Kidney (tissue), 14 donors: ENCODE results near the gene BSPRY. TPM values are rescaled to one million over a fixed set of nuclear protein-coding genes. Genes with fewer than 3 reads are reported as not detected.

Experiments used
- DNase-seq, 5 donors: peaks; one replicate each; pipeline ENCODE4 v3.0.0-alpha.2; 2013 to 2020
- FAIRE-seq: peaks from 2 replicates; lab custom pipeline; 2012; peaks lifted over from hg19 to GRCh38; lab: Jason Lieb, UNC
- H3K27ac ChIP-seq, 2 donors: one replicate each; pipeline ENCODE4 v1.7.0; 2013; ENCODE audit warnings: low read depth in 2 of 2, low read length in 2 of 2, inconsistent platforms in 1 of 2
- H3K27me3 ChIP-seq: one replicate; pipeline ENCODE4 v1.7.1; 2013; ENCODE audit warnings: low read length, inconsistent platforms; ENCODE audit not compliant: control insufficient read depth, insufficient read depth
- H3K36me3 ChIP-seq, 3 donors: one replicate each; pipeline versions ENCODE4 v1.7.0 to v1.7.1; 2013; ENCODE audit warnings: low read length in 3 of 3, control low read depth in 1 of 3, inconsistent platforms in 1 of 3; ENCODE audit not compliant: insufficient read depth in 3 of 3, control insufficient read depth in 2 of 3
- H3K4me1 ChIP-seq, 3 donors: one replicate each; pipeline versions ENCODE4 v1.7.0 to v1.7.1; 2013; ENCODE audit warnings: low read length in 3 of 3, inconsistent platforms in 1 of 3, low read depth in 1 of 3; ENCODE audit not compliant: control insufficient read depth in 2 of 3, insufficient read depth in 2 of 3
- H3K4me3 ChIP-seq, 3 donors: one replicate each; pipeline versions ENCODE4 v1.7.0 to v1.8.1; 2013; ENCODE audit warnings: low read length in 3 of 3, control low read depth in 1 of 3, inconsistent platforms in 1 of 3
- H3K9ac ChIP-seq, 3 donors: one replicate each; pipeline versions ENCODE4 v1.7.0 to v1.7.1; 2013; ENCODE audit warnings: low read length in 3 of 3, control low read depth in 1 of 3, inconsistent platforms in 1 of 3
- H3K9me3 ChIP-seq, 3 donors: one replicate each; pipeline versions ENCODE4 v1.7.0 to v1.7.1; 2013; ENCODE audit warnings: low read length in 3 of 3, control low read depth in 1 of 3, inconsistent platforms in 1 of 3; ENCODE audit not compliant: control insufficient read depth in 2 of 3, insufficient read depth in 1 of 3
- intact Hi-C: fragments of 100-400 bp; cut with DNase I; formaldehyde crosslinking; loops from one replicate; pipeline ENCODE4 v1.11.1; 2022
- polyA plus RNA-seq: library from polyadenylated mRNA; stranded (reverse); fragments of 350-450 nt; fragmentation: Illumina TruSeq; extraction: RNeasy Lipid Tissue Mini Kit (QIAGEN cat#74804); gene quantifications from one replicate; pipeline ENCODE4 v1.2.3, GENCODE V29; 2014; ENCODE audit warnings: low read depth, low replicate concordance; ENCODE audit not compliant: insufficient read depth
- total RNA-seq: library from RNA; stranded (reverse); fragmentation: NEBNext Ultra II Directional; extraction: Animal tissue kit (Norgen Biotek cat#: 25700); gene quantifications from one replicate; pipeline ENCODE4 v1.2.1, GENCODE V29; 2021
- TF ChIP-seq, protein P1 (sequence below): IDR thresholded peaks from 3 replicates; pipeline ENCODE4 v1.5.1; 2012; ENCODE audit warnings: mild to moderate bottlenecking, moderate library complexity, borderline replicate concordance; ENCODE audit not compliant: insufficient read depth; ENCODE audit errors: extremely low read depth
- donor health status: control.
- donor health status: control.
- donor health status: control.
- donor health status: control.
- donor health status: control.
- donor health status: DM: yes; HTN: yes; CAD: no.
- donor health status: Normal renal cell carcinoma (clear cell type).

BSPRY gene
- total and polyA plus RNA-seq, 2 donors from 2014 or later = 14.5 to 18.0 TPM

DNA sequence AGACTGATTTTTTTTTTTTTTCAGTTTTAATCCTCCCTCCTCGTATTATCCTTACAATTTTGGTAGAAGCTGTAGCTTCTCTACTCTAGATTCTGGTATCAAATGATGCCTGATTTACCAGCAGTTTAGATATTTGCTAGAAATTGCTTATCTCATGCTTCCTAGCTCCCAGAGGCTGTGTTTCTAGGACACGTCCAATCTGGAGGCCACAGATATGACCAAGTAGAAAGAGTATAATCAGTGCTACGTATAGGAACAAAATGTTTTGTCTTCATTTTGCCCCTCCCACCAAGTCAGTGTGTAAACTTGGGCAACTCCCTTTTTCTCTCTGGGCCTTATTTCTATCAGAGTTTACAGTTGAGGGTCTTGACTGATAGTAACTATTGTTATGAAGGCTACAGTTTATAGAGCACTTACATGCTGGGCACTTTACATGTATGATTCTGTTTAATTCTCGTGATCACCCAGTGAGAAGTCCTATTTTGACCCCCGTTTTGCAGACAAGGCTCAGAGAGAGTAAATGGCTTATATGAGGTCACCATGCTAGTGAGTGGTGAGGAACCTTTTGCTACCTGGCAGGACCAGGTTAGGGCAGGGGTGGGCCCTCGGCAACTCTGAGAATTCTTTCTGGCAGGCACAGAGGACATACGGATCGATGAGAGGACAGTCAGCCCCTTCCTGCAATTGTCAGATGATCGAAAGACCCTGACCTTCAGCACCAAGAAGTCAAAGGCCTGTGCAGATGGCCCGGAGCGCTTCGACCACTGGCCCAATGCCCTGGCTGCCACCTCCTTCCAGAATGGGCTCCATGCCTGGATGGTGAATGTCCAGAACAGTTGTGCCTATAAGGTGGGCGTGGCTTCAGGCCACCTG, 19.9 kb downstream of the BSPRY start:
- Histone ChIP-seq H3K9me3 (no peaks in the 10 kb centered on the region), H3K36me3 (peaks cover 0 to 10% (median 0%) of the 10 kb centered on the region in 3 donors), H3K27me3 (no peaks in the 10 kb centered on the region), H3K27ac (no peak overlapping the region), H3K4me1 (peaks cover 0 to 13% (median 0%) of the 10 kb centered on the region in 3 donors), H3K4me3 (no peak overlapping the region), H3K9ac (no peak overlapping the region)
- intact Hi-C loops = no loop called here
- FAIRE-seq (no peak), DNase-seq (no peak)
- TF ChIP-seq, protein P1, sequence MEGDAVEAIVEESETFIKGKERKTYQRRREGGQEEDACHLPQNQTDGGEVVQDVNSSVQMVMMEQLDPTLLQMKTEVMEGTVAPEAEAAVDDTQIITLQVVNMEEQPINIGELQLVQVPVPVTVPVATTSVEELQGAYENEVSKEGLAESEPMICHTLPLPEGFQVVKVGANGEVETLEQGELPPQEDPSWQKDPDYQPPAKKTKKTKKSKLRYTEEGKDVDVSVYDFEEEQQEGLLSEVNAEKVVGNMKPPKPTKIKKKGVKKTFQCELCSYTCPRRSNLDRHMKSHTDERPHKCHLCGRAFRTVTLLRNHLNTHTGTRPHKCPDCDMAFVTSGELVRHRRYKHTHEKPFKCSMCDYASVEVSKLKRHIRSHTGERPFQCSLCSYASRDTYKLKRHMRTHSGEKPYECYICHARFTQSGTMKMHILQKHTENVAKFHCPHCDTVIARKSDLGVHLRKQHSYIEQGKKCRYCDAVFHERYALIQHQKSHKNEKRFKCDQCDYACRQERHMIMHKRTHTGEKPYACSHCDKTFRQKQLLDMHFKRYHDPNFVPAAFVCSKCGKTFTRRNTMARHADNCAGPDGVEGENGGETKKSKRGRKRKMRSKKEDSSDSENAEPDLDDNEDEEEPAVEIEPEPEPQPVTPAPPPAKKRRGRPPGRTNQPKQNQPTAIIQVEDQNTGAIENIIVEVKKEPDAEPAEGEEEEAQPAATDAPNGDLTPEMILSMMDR = no peak

DNA sequence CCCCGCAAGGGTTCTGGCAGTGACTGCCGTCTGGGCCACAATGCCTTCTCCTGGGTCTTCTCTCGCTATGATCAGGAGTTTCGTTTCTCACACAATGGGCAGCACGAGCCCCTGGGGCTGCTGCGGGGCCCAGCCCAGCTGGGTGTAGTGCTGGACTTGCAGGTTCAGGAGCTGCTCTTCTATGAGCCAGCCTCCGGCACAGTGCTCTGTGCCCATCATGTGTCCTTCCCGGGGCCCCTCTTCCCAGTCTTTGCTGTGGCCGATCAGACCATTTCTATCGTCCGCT, 20.5 kb downstream of the BSPRY start:
- no peaks in the 10 kb centered on the region for H3K27me3 ChIP-seq
- DNase-seq (no peak), FAIRE-seq (no peak)
- no peak overlapping the region for H3K27ac ChIP-seq
- H3K4me3 ChIP-seq = no peak overlapping the region
- intact Hi-C loops = no loop called here
- H3K9ac ChIP-seq = no peak overlapping the region
- H3K4me1 ChIP-seq = peaks cover 0 to 14% (median 0%) of the 10 kb centered on the region in 3 donors
- H3K9me3 ChIP-seq = no peaks in the 10 kb centered on the region
- peaks cover 0 to 10% (median 0%) of the 10 kb centered on the region in 3 donors for H3K36me3 ChIP-seq
- TF ChIP-seq, protein P1 = no peak

DNA sequence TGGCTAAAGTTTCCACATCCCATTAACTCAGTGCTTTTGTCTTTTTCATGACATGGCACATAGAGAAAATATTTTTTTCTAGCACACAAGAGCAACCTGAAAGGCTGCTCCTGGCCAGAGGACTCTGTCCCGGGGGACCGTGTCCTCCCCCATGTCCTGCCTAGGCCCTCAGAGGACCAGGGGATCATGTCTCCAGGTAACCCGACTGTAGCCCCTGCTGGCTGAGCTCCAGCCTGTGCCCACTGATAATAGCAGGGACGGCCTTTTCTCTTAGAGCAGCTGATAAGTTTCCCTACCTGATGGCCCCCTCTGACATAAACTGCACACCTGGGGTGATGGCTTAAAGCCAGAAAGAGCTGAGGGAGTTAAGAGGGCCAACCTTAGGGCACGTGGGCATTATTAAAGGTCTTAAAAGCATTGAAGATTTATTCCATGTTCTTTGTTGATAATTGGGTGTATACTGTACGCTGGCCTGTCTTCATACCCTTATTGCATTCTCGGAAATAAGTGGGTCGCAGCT, 21.5 kb downstream of the BSPRY start:
- peaks cover 0 to 14% (median 0%) of the 10 kb centered on the region in 3 donors for H3K4me1 ChIP-seq
- H3K9me3 ChIP-seq = no peaks in the 10 kb centered on the region
- intact Hi-C loops = no loop called here
- H3K9ac ChIP-seq = no peak overlapping the region
- FAIRE-seq (no peak), DNase-seq (no peak)
- H3K27ac ChIP-seq = no peak overlapping the region
- peaks cover 0 to 10% (median 0%) of the 10 kb centered on the region in 3 donors for H3K36me3 ChIP-seq
- no peaks in the 10 kb centered on the region for H3K27me3 ChIP-seq
- TF ChIP-seq, protein P1 = no peak
- H3K4me3 ChIP-seq = no peak overlapping the region
